Fibroblast of lung (primary cell): Measurements from ENCODE around the gene PTPN9.

Experiments
- CTCF ChIP-seq, 2 donors: IDR thresholded peaks in 1 of 2; conservative IDR thresholded peaks in 1 of 2; 1 replicate in 1 of 2; 2 replicates in 1 of 2; pipeline ENCODE4 v1.5.1; 2011 to 2012; ENCODE audit warnings: low read length in 2 of 2, control low read depth in 1 of 2, inconsistent platforms in 1 of 2, low read depth in 1 of 2, mild to moderate bottlenecking in 1 of 2
- EZH2 ChIP-seq: IDR thresholded peaks from 2 replicates; pipeline ENCODE4 v1.5.1; 2012; ENCODE audit warnings: low read length, control low read depth, mild to moderate bottlenecking; ENCODE audit errors: missing control alignments

DNA sequence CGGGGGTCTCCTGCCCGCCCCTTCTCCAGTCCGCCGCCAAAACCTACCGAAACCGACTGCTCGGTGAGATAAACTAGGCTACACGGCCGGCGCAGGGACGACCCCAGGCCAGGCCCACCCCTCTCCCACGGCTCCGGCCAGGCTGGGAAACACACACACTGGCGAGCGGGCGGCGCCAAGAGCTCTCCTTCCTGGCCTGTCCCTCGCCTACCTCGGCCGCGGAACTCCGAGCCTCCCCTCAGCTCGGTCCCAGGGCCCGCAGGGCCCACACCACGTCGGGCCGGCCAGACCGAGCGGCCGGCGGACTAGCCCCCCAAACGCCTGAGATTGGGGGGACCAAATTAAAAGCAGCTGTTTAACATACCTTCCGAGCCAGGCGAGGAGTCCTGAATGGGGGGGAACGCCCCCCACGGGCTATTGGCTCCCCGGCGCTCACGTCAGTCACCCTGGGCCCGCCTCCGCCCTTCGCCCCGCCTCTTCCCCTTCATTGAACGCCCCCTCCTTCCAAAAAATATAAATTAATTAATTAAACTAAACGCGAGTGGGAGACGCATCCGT, 123.6 kb downstream of the PTPN9 start:
- TF ChIP-seq CTCF (conservative IDR thresholded peaks at IDR 0.05 in 1 of 2, IDR thresholded peaks at IDR 0.05 in 1 of 2; ENCODE audit: low read depth in 1 of 2, low read length in 2 of 2): no peak
- no peak for TF ChIP-seq EZH2
